Neural cell (in vitro differentiated cells): ENCODE measurements around the gene SFR1. TPM values are rescaled to one million over a fixed set of nuclear protein-coding genes. Genes with fewer than 3 reads are reported as not detected.

Experiments
- H2AFZ ChIP-seq: fragments of 200-600, 300-800 bp; sonication (generic), shearing (Covaris generic); 2 replicates; pipeline ENCODE4 v1.6.0; 2014; ENCODE audit warnings: low read depth, mild to moderate bottlenecking, antibody characterized with exemption, low read length, moderate library complexity
- H3F3A ChIP-seq: fragments of 200-600 bp; shearing (Covaris generic); 2 replicates; pipeline ENCODE4 v1.6.1; 2016; ENCODE audit warnings: mild to moderate bottlenecking, moderate library complexity, mixed read lengths, antibody characterized with exemption, low read length; ENCODE audit not compliant: insufficient read depth, poor library complexity, severe bottlenecking
- H3K27ac ChIP-seq: fragments of 200-600, 300-800 bp; sonication (generic), shearing (Covaris generic); 2 replicates; pipeline ENCODE4 v1.5.1; 2014; ENCODE audit warnings: mild to moderate bottlenecking, low read length, moderate library complexity
- H3K27me3 ChIP-seq: fragments of 300-800, 200-600 bp; sonication (generic), shearing (Covaris generic); 2 replicates; pipeline ENCODE4 v1.6.0; 2014; ENCODE audit warnings: mild to moderate bottlenecking, low read depth, low read length, moderate library complexity; ENCODE audit not compliant: insufficient read depth
- H3K36me3 ChIP-seq: fragments of 300-800, 200-600 bp; sonication (generic), shearing (Covaris generic); 2 replicates; pipeline ENCODE4 v1.5.1; 2014; ENCODE audit warnings: mild to moderate bottlenecking, antibody characterized with exemption, low read length, moderate library complexity; ENCODE audit not compliant: insufficient read depth
- H3K4me2 ChIP-seq: fragments of 300-800, 200-600 bp; sonication (generic), shearing (Covaris generic); 2 replicates; pipeline ENCODE4 v1.6.0; 2014; ENCODE audit warnings: mild to moderate bottlenecking, low read length
- H3K4me3 ChIP-seq: fragments of 300-800, 200-600 bp; sonication (generic), shearing (Covaris generic); 2 replicates; pipeline ENCODE4 v1.5.1; 2014; ENCODE audit warnings: mild to moderate bottlenecking, low read length, moderate library complexity
- H3K79me2 ChIP-seq: fragments of 200-600 bp; shearing (Covaris generic); replicated peaks from 2 replicates; pipeline ENCODE4 v1.6.0; 2014; ENCODE audit warnings: mild to moderate bottlenecking, low read length, moderate library complexity; ENCODE audit not compliant: insufficient read depth
- H3K9ac ChIP-seq: fragments of 300-800, 200-600 bp; sonication (generic), shearing (Covaris generic); 2 replicates; pipeline ENCODE4 v1.6.1; 2016; ENCODE audit warnings: mild to moderate bottlenecking, low read length, mixed read lengths
- H3K9me2 ChIP-seq: fragments of 200-600 bp; shearing (Covaris generic); 2 replicates; pipeline ENCODE4 v1.6.1; 2016; ENCODE audit warnings: mild to moderate bottlenecking, low read length, mixed read lengths; ENCODE audit not compliant: insufficient read depth
- H3K9me3 ChIP-seq: fragments of 200-600, 300-800 bp; sonication (generic), shearing (Covaris generic); 2 replicates; pipeline ENCODE4 v1.6.1; 2016; ENCODE audit warnings: mild to moderate bottlenecking, mixed run types, low read length, moderate library complexity, mixed read lengths
- H4K20me1 ChIP-seq: fragments of 200-600 bp; shearing (Covaris generic); 2 replicates; pipeline ENCODE4 v1.6.1; 2016; ENCODE audit warnings: mild to moderate bottlenecking, mixed run types; ENCODE audit not compliant: insufficient read depth
- CTCF ChIP-seq: fragments of 450-650 bp; IDR thresholded peaks from 2 replicates; pipeline ENCODE4 v1.5.1; 2014; ENCODE audit warnings: antibody characterized with exemption, mild to moderate bottlenecking, moderate library complexity; ENCODE audit not compliant: poor library complexity, severe bottlenecking
- EP300 ChIP-seq: fragments of 450-650 bp; conservative IDR thresholded peaks from 2 replicates; pipeline ENCODE4 v1.6.1; 2014; ENCODE audit warnings: antibody characterized with exemption, mild to moderate bottlenecking, moderate library complexity; ENCODE audit not compliant: poor library complexity, severe bottlenecking
- EZH2 ChIP-seq: fragments of 200-600, 300-800 bp; shearing (Covaris generic), sonication (generic); IDR thresholded peaks from 2 replicates; pipeline ENCODE4 v1.6.1; 2014; ENCODE audit warnings: antibody characterized with exemption, low read length, borderline replicate concordance, mild to moderate bottlenecking; ENCODE audit not compliant: insufficient read depth, poor library complexity, severe bottlenecking
- MXI1 ChIP-seq: fragments of 450-650 bp; conservative IDR thresholded peaks from 2 replicates; pipeline ENCODE4 v1.6.1; 2014; ENCODE audit warnings: antibody characterized with exemption, mild to moderate bottlenecking; ENCODE audit not compliant: poor library complexity, severe bottlenecking
- POLR2AphosphoS5 ChIP-seq: IDR thresholded peaks from 2 replicates; pipeline ENCODE4 v1.6.1; 2012
- RAD21 ChIP-seq: fragments of 450-650 bp; conservative IDR thresholded peaks from 2 replicates; pipeline ENCODE4 v1.6.1; 2014; ENCODE audit warnings: antibody characterized with exemption, mild to moderate bottlenecking, moderate library complexity
- REST ChIP-seq: IDR thresholded peaks from 2 replicates; pipeline ENCODE4 v1.6.1; 2012; ENCODE audit warnings: borderline replicate concordance
- SMC3 ChIP-seq: fragments of 450-650 bp; conservative IDR thresholded peaks from 2 replicates; pipeline ENCODE4 v1.6.1; 2014; ENCODE audit warnings: antibody characterized with exemption, mild to moderate bottlenecking, moderate library complexity; ENCODE audit not compliant: poor library complexity
- TAF1 ChIP-seq: IDR thresholded peaks from 2 replicates; pipeline ENCODE4 v1.6.1; 2012; ENCODE audit warnings: low read depth
- polyA plus RNA-seq: library from polyadenylated mRNA; depleted of rRNA; stranded (reverse); fragments of >200 nt; gene quantifications from 2 replicates; pipeline ENCODE4 v1.2.3, GENCODE V29; 2014

SFR1 gene
- polyA plus RNA-seq, 1 donor from 2014 or later, result 5.0 TPM

- no peak for TF ChIP-seq RAD21
- no peak for TF ChIP-seq REST
- no peak for TF ChIP-seq CTCF
- no peak for TF ChIP-seq EP300
- TF ChIP-seq TAF1, result no peak
- TF ChIP-seq EZH2, result no peak
- no peak for TF ChIP-seq POLR2AphosphoS5
- no peak for TF ChIP-seq MXI1
- TF ChIP-seq SMC3, result no peak
- Histone ChIP-seq H3K9me2 (no peaks in the 10 kb centered on the region), H3K9ac (no peak overlapping the region), H3K27ac (no peak overlapping the region), H3F3A (no peaks in the 10 kb centered on the region), H3K27me3 (no peaks in the 10 kb centered on the region), H2AFZ (no peak overlapping the region), H3K9me3 (no peaks in the 10 kb centered on the region), H4K20me1 (no peaks in the 10 kb centered on the region), H3K36me3 (no peaks in the 10 kb centered on the region), H3K79me2 (no peaks in the 10 kb centered on the region), H3K4me2 (no peak overlapping the region), H3K4me3 (no peak overlapping the region)
Observed at GRCh38 chr10:104092749-104093148, 29.2 kb upstream of the SFR1 start.

- TF ChIP-seq RAD21, result no peak
- TF ChIP-seq SMC3, result no peak
- TF ChIP-seq CTCF, result no peak
- no peak for TF ChIP-seq EZH2
- no peak for TF ChIP-seq REST
- TF ChIP-seq EP300, result no peak
- TF ChIP-seq MXI1, result no peak
- no peak for TF ChIP-seq TAF1
- no peak for TF ChIP-seq POLR2AphosphoS5
- Histone ChIP-seq H3K9me2 (no peaks in the 10 kb centered on the region), H4K20me1 (no peaks in the 10 kb centered on the region), H3K79me2 (no peaks in the 10 kb centered on the region), H3K9me3 (no peaks in the 10 kb centered on the region), H3K27ac (no peak overlapping the region), H3K36me3 (no peaks in the 10 kb centered on the region), H2AFZ (no peak overlapping the region), H3F3A (no peaks in the 10 kb centered on the region), H3K4me3 (no peak overlapping the region), H3K27me3 (no peaks in the 10 kb centered on the region), H3K4me2 (no peak overlapping the region), H3K9ac (no peak overlapping the region)
Observed at GRCh38 chr10:104096692-104097091, 25.3 kb upstream of the SFR1 start.
